ENCODE measurements around the gene TLK1.

Gene TLK1

GRCh38 chr2:170991398-170992182 lies 169.1 kb downstream of the TLK1 start:
- no peak overlapping the region for H3K4me3 ChIP-seq (ENCODE audit: low read depth, low read length)
- TF ChIP-seq, protein P1, sequence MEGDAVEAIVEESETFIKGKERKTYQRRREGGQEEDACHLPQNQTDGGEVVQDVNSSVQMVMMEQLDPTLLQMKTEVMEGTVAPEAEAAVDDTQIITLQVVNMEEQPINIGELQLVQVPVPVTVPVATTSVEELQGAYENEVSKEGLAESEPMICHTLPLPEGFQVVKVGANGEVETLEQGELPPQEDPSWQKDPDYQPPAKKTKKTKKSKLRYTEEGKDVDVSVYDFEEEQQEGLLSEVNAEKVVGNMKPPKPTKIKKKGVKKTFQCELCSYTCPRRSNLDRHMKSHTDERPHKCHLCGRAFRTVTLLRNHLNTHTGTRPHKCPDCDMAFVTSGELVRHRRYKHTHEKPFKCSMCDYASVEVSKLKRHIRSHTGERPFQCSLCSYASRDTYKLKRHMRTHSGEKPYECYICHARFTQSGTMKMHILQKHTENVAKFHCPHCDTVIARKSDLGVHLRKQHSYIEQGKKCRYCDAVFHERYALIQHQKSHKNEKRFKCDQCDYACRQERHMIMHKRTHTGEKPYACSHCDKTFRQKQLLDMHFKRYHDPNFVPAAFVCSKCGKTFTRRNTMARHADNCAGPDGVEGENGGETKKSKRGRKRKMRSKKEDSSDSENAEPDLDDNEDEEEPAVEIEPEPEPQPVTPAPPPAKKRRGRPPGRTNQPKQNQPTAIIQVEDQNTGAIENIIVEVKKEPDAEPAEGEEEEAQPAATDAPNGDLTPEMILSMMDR (IDR thresholded peaks at IDR 0.05; ENCODE audit: borderline replicate concordance, insufficient read depth, low read depth, low read length): no peak

DNA sequence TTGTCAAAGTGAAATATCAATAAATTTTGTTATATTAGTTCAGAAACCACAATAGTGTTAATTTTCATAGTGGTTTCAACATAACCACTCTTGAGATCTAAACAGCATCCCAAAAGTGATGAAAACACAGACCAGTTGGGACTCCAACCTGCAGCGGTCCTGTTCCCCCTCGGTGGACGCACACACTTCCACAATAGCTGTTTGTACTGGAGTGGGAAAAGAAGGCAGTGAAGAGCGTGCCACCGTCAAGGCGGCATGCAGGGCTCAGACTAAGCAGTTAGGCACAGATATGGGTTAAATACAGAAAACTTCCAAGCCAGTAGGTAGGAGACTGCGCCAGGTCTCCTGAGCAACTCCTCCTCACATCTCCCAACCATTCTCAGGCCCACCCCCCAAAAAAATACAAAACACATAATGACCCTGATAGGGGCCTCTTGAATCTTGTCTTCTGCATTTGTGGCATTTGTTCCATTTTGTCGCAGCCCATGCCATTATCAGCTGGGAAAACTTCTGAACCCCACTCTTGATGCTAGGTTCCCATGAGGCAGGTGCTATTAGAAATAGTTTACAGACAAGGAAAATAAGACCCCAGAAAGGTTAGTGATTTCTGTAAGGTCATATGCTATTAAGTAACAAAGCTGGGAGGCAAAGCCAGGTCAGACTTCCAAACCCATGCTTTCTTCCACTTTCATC lies 174.0 kb downstream of the TLK1 start:
- TF ChIP-seq, protein P1 (IDR thresholded peaks at IDR 0.05; ENCODE audit: borderline replicate concordance, insufficient read depth, low read depth, low read length): no peak

GRCh38 chr2:170985407-170985806 lies 175.3 kb downstream of the TLK1 start:
- no peak overlapping the region for H3K4me3 ChIP-seq (ENCODE audit: low read depth, low read length)
- TF ChIP-seq, protein P1 (IDR thresholded peaks at IDR 0.05; ENCODE audit: borderline replicate concordance, insufficient read depth, low read depth, low read length): no peak

More for the DNA sequence above, 174.0 kb downstream of the TLK1 start:
- H3K4me3 ChIP-seq (ENCODE audit: low read depth, low read length): no peak overlapping the region

- TF ChIP-seq, protein P1 (IDR thresholded peaks at IDR 0.05; ENCODE audit: borderline replicate concordance, insufficient read depth, low read depth, low read length): no peak
Measured at GRCh38 chr2:170984079-170984478, 176.6 kb downstream of the TLK1 start.

GRCh38 chr2:170975943-170976270 lies 184.8 kb downstream of the TLK1 start:
- no peak overlapping the region for H3K4me3 ChIP-seq (ENCODE audit: low read depth, low read length)
- TF ChIP-seq, protein P1 (IDR thresholded peaks at IDR 0.05; ENCODE audit: borderline replicate concordance, insufficient read depth, low read depth, low read length): no peak

More at GRCh38 chr2:170984079-170984478, 176.6 kb downstream of the TLK1 start:
- H3K4me3 ChIP-seq (ENCODE audit: low read depth, low read length): no peak overlapping the region

DNA sequence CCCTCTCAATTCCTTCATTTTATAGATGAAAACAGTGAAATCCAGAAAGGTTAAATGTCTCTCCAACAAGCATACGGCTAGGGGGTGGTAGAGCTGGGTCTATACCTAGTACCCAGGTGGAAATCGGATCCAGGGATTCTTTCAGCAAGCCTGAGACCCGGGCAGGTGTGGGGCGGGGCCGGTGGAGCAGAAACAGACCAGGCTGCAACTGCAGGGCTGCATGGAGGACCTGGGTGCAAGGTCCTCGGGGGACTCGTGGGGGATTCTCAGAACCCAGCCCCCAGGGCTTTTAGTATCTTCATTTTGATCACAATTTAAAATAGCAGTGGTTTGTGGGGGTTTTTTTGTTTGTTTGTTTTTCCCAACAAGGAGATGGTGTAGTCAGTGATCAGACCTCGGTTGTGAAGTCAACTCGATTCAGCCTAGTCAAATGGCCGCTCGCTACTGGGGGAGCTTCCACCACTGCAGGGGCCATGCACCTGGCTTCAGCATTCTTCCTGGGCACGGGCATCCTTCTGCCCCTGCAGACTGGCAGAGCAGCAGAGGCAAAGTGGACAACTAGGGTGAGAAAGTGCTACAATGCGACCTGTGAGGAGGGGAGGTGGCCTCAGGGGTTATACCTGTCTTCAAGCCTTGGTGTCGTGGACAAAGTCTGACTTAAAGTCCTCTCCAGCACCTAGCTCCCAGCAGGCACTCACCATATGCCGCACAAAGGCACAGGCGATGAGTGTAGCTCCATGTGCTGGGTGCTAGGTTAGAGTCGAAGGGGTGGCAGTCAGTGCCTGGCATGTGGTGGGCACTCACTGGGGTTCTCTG lies 185.4 kb downstream of the TLK1 start:
- TF ChIP-seq, protein P1 (IDR thresholded peaks at IDR 0.05; ENCODE audit: borderline replicate concordance, insufficient read depth, low read depth, low read length): no peak
- no peak overlapping the region for H3K4me3 ChIP-seq (ENCODE audit: low read depth, low read length)
